Measurements from ENCODE around the gene TDRD7.
"Not testable (repeated sequence)": the region's sequence is repeated elsewhere in the genome, so short reads cannot be mapped to it uniquely, and the experiment has no call there.

Gene TDRD7

GRCh38 chr9:97480174-97480573 is 68.3 kb downstream of the TDRD7 start:
- DNase-seq = no peak

- no peak for DNase-seq
These were observed 68.9 kb downstream of the TDRD7 start for GRCh38 chr9:97480749-97481148.

- DNase-seq = no peak
These were observed 72.2 kb downstream of the TDRD7 start for GRCh38 chr9:97484134-97484533.

GRCh38 chr9:97487107-97487506 is 75.2 kb downstream of the TDRD7 start:
- no peak for DNase-seq

- DNase-seq = no peak
These were observed 76.0 kb downstream of the TDRD7 start for GRCh38 chr9:97487861-97488260.

- DNase-seq = no peak
These were observed 79.5 kb downstream of the TDRD7 start for GRCh38 chr9:97491216-97491999.

- not testable (repeated sequence) for DNase-seq
These were observed 85.9 kb downstream of the TDRD7 start for GRCh38 chr9:97497558-97498375.

- not testable (repeated sequence) for DNase-seq
These were observed 87.0 kb downstream of the TDRD7 start for GRCh38 chr9:97498846-97499245.

GRCh38 chr9:97500263-97500662 is 88.4 kb downstream of the TDRD7 start:
- DNase-seq = no peak

GRCh38 chr9:97500765-97501176 is 88.9 kb downstream of the TDRD7 start:
- no peak for DNase-seq

GRCh38 chr9:97501177-97501971 is 89.5 kb downstream of the TDRD7 start, which contains the start of gene TMOD1:
Gene TMOD1, plus strand, starts transcription at chr9:97501666. Its CDS starts 22,523 bp downstream, at chr9:97524189.
- DNase-seq = no peak

- no peak for DNase-seq
These were observed 90.0 kb downstream of the TDRD7 start for GRCh38 chr9:97501972-97502221.

- DNase-seq = no peak
These were observed 90.5 kb downstream of the TDRD7 start for GRCh38 chr9:97502222-97502983.

GRCh38 chr9:97502984-97503861 is 91.3 kb downstream of the TDRD7 start:
- DNase-seq = no peak

- DNase-seq = no peak
These were observed 91.9 kb downstream of the TDRD7 start for GRCh38 chr9:97503862-97504210.

- no peak for DNase-seq
These were observed 92.7 kb downstream of the TDRD7 start for GRCh38 chr9:97504381-97505216.

- no peak for DNase-seq
These were observed 93.9 kb downstream of the TDRD7 start for GRCh38 chr9:97505845-97506244.

GRCh38 chr9:97506306-97506705 is 94.4 kb downstream of the TDRD7 start:
- no peak for DNase-seq

- DNase-seq = no peak
These were observed 94.9 kb downstream of the TDRD7 start for GRCh38 chr9:97506787-97507186.

- DNase-seq = no peak
These were observed 95.6 kb downstream of the TDRD7 start for GRCh38 chr9:97507428-97507984.

Data from effector CD8-positive, alpha-beta T cell (primary cell).